ENCODE measurements around the gene MTG1.

The MTG1 gene

DNA sequence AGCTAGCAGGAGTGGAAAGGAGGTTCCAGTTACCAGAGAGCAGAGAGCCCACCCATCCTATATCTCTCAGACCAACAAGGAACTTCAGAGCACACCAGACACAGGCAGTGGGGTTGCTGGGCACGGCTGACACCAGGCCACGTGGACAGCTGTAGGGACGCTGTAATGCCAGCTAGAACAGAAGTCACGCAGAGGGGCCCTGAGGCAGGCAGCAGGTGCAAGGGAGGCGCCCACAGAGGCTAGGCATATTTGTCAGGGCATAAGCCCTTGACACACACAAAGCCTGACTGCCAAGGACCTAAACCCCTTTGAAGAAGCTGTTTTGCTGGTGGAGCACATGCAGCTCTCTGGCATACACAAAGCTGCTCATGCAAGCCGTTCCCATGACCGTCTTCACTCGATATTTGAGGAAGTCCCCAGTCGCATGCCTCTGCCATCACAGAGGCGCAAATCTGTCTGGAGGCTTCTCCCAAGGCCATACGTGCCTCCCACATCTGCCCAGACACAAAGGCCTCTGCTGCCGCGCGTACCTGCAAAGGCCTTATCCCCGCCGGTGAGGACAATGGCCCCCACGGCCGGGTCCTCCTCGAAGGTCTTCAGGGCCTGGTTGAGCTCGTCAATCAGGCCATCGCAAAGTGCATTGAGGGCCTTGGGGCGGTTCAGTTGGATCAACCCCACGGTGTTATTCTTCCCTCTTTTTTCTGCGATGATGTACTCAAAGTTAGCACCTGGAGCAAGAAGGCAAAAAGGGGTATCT, 23.7 kb upstream of the MTG1 start (continued):
- TF ChIP-seq, protein P1, sequence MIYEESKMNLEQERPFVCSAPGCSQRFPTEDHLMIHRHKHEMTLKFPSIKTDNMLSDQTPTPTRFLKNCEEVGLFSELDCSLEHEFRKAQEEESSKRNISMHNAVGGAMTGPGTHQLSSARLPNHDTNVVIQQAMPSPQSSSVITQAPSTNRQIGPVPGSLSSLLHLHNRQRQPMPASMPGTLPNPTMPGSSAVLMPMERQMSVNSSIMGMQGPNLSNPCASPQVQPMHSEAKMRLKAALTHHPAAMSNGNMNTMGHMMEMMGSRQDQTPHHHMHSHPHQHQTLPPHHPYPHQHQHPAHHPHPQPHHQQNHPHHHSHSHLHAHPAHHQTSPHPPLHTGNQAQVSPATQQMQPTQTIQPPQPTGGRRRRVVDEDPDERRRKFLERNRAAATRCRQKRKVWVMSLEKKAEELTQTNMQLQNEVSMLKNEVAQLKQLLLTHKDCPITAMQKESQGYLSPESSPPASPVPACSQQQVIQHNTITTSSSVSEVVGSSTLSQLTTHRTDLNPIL (CRISPR knock-in tag; IDR thresholded peaks at IDR 0.05; ENCODE audit: low read depth) = no peak

DNA sequence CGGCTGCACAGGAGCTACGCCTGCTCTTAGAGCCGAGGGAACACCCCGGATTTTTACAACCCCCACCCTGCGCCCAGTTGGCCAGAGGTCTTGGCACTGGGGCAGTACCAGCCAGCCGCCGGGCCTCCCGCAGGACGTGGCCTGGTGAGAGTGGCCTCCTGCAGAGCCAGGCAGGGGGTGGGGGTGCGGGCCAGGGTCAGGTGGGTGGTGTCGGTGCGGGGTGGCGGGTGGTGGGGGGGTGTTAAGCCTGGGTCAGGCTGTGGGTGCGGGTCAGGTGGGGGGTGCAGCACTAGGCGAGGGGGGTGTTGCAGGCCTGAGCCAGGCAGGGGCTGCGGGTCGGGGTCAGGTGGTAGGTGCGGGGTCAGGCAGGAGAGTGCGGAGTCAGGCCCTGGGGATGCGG, 21.4 kb upstream of the MTG1 start:
- no peak for ATAC-seq
- TF ChIP-seq ZC3H10 (CRISPR knock-in tag; IDR thresholded peaks at IDR 0.05) = no peak
- TF ChIP-seq, protein P2, sequence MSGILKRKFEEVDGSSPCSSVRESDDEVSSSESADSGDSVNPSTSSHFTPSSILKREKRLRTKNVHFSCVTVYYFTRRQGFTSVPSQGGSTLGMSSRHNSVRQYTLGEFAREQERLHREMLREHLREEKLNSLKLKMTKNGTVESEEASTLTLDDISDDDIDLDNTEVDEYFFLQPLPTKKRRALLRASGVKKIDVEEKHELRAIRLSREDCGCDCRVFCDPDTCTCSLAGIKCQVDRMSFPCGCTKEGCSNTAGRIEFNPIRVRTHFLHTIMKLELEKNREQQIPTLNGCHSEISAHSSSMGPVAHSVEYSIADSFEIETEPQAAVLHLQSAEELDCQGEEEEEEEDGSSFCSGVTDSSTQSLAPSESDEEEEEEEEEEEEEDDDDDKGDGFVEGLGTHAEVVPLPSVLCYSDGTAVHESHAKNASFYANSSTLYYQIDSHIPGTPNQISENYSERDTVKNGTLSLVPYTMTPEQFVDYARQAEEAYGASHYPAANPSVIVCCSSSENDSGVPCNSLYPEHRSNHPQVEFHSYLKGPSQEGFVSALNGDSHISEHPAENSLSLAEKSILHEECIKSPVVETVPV (CRISPR knock-in tag; IDR thresholded peaks at IDR 0.05) = no peak
- no peak for TF ChIP-seq ZNF565 (CRISPR knock-in tag; conservative IDR thresholded peaks at IDR 0.05; ENCODE audit: low read depth)
- TF ChIP-seq CSDC2 (CRISPR knock-in tag; IDR thresholded peaks at IDR 0.05) = no peak

DNA sequence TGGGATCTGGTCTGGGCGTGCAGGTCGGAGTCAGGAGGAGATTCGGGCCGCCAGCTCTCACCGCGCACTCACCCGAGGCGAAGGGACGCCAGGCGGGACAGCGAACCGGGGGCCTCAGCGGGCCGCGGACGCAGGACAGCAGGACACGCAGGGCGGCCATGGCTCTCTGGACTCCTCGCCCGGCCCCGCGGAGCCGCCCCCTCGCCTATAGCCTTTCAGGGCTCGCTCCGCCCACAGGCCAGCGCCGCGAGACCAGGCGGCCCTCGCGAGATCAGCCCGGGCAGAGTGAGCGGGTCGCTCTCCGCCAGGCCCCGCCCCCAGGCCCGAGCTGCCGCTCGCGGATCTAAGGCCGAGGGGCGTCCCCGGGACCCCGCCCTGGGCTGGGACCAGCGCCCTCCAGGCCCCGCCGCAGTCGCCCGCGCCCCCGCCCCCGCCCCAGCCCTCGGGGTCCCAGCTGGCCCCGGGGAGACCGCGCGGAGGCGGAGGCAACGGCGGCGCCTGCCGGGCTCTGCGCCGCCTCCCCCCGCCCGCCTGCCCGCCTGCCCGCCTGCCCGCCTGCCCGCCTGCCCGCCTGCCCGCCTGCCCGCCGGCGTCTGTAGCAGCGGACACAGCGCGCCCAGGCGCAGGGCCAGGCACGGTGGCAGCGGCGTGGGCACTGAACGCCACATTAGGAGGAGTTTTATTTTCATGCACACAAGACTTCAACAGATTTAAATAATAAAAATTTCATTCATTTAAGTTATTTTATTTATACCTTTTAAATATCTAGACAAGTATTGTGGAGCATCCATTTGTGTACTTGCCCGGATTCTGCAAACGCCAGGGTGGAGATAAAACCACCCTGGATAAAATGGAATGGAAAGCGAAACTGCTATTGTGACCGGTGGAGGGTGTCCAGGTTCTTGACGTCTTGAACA, 20.5 kb upstream of the MTG1 start, which contains the start of gene ECHS1:
TSS of gene ECHS1 (minus strand) at position 181 of the 917 bp plus-strand sequence. CDS start at position 160, 21 bp downstream.
- TF ChIP-seq TCF4 (CRISPR knock-in tag; IDR thresholded peaks at IDR 0.05; ENCODE audit: borderline replicate concordance) (no peak), PPARA (CRISPR knock-in tag; IDR thresholded peaks at IDR 0.05; ENCODE audit: borderline replicate concordance) (no peak), ZFP30 (CRISPR knock-in tag; IDR thresholded peaks at IDR 0.05) (no peak), ISL1 (CRISPR knock-in tag; IDR thresholded peaks at IDR 0.05) (no peak), ESRRG (CRISPR knock-in tag; IDR thresholded peaks at IDR 0.05) (no peak), ARNTL (CRISPR knock-in tag; IDR thresholded peaks at IDR 0.05; ENCODE audit: borderline replicate concordance, low read depth) (no peak), ZFP3 (CRISPR knock-in tag; IDR thresholded peaks at IDR 0.05) (no peak), BACH2 (CRISPR knock-in tag; IDR thresholded peaks at IDR 0.05; ENCODE audit: borderline replicate concordance) (no peak), GLIS3 (CRISPR knock-in tag; IDR thresholded peaks at IDR 0.05) (no peak), SNAI2 (CRISPR knock-in tag; IDR thresholded peaks at IDR 0.05) (no peak), RARB (CRISPR knock-in tag; IDR thresholded peaks at IDR 0.05) (no peak), ZNF70 (CRISPR knock-in tag; IDR thresholded peaks at IDR 0.05) (no peak)
- TF ChIP-seq, protein P3, sequence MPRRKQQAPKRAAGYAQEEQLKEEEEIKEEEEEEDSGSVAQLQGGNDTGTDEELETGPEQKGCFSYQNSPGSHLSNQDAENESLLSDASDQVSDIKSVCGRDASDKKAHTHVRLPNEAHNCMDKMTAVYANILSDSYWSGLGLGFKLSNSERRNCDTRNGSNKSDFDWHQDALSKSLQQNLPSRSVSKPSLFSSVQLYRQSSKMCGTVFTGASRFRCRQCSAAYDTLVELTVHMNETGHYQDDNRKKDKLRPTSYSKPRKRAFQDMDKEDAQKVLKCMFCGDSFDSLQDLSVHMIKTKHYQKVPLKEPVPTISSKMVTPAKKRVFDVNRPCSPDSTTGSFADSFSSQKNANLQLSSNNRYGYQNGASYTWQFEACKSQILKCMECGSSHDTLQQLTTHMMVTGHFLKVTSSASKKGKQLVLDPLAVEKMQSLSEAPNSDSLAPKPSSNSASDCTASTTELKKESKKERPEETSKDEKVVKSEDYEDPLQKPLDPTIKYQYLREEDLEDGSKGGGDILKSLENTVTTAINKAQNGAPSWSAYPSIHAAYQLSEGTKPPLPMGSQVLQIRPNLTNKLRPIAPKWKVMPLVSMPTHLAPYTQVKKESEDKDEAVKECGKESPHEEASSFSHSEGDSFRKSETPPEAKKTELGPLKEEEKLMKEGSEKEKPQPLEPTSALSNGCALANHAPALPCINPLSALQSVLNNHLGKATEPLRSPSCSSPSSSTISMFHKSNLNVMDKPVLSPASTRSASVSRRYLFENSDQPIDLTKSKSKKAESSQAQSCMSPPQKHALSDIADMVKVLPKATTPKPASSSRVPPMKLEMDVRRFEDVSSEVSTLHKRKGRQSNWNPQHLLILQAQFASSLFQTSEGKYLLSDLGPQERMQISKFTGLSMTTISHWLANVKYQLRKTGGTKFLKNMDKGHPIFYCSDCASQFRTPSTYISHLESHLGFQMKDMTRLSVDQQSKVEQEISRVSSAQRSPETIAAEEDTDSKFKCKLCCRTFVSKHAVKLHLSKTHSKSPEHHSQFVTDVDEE (CRISPR knock-in tag; IDR thresholded peaks at IDR 0.05) = no peak
- TF ChIP-seq, protein P2 (CRISPR knock-in tag; IDR thresholded peaks at IDR 0.05) = no peak
- TF ChIP-seq, protein P1 (CRISPR knock-in tag; IDR thresholded peaks at IDR 0.05; ENCODE audit: low read depth) = no peak
- ATAC-seq = peak; percentile 100

Measured in SK-N-SH treated with all-trans-retinoic acid at 6 μM for 48 hours (cell line).